Measurements from ENCODE around the gene ATP2A1.
A peak's percentile ranks its signal among the peaks of the same experiment; 100 is the strongest.

The ATP2A1 gene

DNA sequence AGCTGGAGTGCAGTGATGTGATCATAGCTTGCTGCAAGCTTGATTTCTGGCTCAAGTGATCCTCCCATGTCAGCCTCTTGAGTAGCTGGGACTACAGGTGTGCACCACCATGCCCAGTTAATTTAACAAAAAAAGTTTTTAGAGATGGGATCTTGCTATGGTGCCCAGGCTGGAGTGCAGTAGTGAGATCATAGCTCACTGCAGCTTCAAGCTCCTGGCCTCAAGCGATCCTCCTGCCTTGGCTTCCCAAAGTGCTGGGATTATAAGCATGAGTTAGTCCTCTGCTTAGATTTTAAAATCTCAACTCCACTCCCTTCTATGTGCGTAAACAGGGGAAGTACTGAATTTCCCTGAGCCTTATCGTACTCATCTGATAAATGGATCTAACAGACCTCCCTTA is 40.4 kb downstream of the ATP2A1 start:
- no peaks in the 10 kb centered on the region for H4K20me1 ChIP-seq (ENCODE audit: insufficient read depth, low read length)
- H3K9me3 ChIP-seq (replicated peaks; ENCODE audit: insufficient read depth, low read length), result no peaks in the 10 kb centered on the region
- H3K27me3 ChIP-seq (replicated peaks; ENCODE audit: insufficient read depth, low read length), result no peaks in the 10 kb centered on the region
- H2AFZ ChIP-seq (ENCODE audit: low read length), result no peak overlapping the region
- peaks cover 9% of the 10 kb centered on the region for H3K4me1 ChIP-seq (ENCODE audit: low read length)
- no peak overlapping the region for H3K9ac ChIP-seq (ENCODE audit: low read length)
- peaks cover 3% of the 10 kb centered on the region; the same call in 1 of the 2 replicates for H3K36me3 ChIP-seq (replicated peaks; ENCODE audit: insufficient read depth, low read length)
- peaks cover 7% of the 10 kb centered on the region for H3F3A ChIP-seq (ENCODE audit: insufficient read depth, low read length)
- no peaks in the 10 kb centered on the region for H3K9me2 ChIP-seq (replicated peaks; ENCODE audit: insufficient read depth, low read length)
- TF ChIP-seq, protein P1, sequence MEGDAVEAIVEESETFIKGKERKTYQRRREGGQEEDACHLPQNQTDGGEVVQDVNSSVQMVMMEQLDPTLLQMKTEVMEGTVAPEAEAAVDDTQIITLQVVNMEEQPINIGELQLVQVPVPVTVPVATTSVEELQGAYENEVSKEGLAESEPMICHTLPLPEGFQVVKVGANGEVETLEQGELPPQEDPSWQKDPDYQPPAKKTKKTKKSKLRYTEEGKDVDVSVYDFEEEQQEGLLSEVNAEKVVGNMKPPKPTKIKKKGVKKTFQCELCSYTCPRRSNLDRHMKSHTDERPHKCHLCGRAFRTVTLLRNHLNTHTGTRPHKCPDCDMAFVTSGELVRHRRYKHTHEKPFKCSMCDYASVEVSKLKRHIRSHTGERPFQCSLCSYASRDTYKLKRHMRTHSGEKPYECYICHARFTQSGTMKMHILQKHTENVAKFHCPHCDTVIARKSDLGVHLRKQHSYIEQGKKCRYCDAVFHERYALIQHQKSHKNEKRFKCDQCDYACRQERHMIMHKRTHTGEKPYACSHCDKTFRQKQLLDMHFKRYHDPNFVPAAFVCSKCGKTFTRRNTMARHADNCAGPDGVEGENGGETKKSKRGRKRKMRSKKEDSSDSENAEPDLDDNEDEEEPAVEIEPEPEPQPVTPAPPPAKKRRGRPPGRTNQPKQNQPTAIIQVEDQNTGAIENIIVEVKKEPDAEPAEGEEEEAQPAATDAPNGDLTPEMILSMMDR (IDR thresholded peaks at IDR 0.05; ENCODE audit: low read length), result no peak
- TF ChIP-seq EZH2phosphoT487 (IDR thresholded peaks at IDR 0.05; ENCODE audit: low read length), result no peak
- no peak for TF ChIP-seq EZH2 (optimal IDR thresholded peaks at IDR 0.05; ENCODE audit: low read depth, low read length)
- H3K4me2 ChIP-seq (ENCODE audit: low read depth, low read length), result no peak overlapping the region
- no peak for DNase-seq
- peaks cover 21% of the 10 kb centered on the region for H3K79me2 ChIP-seq (ENCODE audit: low read length)
- no peak overlapping the region for H3K27ac ChIP-seq (ENCODE audit: low read length)
- H3K4me3 ChIP-seq (ENCODE audit: low read length), result no peak overlapping the region

DNA sequence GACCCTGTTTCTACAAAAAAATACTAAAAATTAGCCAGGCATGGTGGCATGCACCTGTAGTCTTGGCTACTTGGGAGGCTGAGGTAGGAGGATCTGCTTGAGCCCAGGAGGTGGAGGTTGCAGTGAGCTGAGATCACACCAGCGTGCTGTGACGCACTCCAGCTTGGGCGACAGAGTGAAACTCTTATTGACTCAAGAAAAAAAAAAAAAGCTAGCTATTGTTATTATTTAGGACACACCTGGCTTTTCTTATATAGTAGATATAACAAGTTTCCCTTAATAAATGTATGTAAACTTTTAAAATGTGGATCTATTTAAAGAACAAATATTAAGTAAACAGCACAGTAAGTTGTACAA is 44.9 kb downstream of the ATP2A1 start:
- Histone ChIP-seq H3K9me3 (replicated peaks; ENCODE audit: insufficient read depth, low read length) (no peaks in the 10 kb centered on the region), H3K27ac (ENCODE audit: low read length) (peak overlapping the region; percentile 93), H3K9ac (ENCODE audit: low read length) (peak overlapping the region; percentile 73), H2AFZ (ENCODE audit: low read length) (no peak overlapping the region), H3K4me1 (ENCODE audit: low read length) (peaks cover 16% of the 10 kb centered on the region), H3F3A (ENCODE audit: insufficient read depth, low read length) (peaks cover 21% of the 10 kb centered on the region), H3K27me3 (replicated peaks; ENCODE audit: insufficient read depth, low read length) (no peaks in the 10 kb centered on the region), H3K4me3 (ENCODE audit: low read length) (peak overlapping the region; percentile 87), H3K4me2 (ENCODE audit: low read depth, low read length) (peak overlapping the region; percentile 100), H4K20me1 (ENCODE audit: insufficient read depth, low read length) (no peaks in the 10 kb centered on the region), H3K9me2 (replicated peaks; ENCODE audit: insufficient read depth, low read length) (no peaks in the 10 kb centered on the region), H3K79me2 (ENCODE audit: low read length) (peaks cover 21% of the 10 kb centered on the region), H3K36me3 (replicated peaks; ENCODE audit: insufficient read depth, low read length) (peaks cover 3% of the 10 kb centered on the region; the same call in 1 of the 2 replicates)
- no peak for DNase-seq
- TF ChIP-seq, protein P1 (IDR thresholded peaks at IDR 0.05; ENCODE audit: low read length), result no peak
- TF ChIP-seq EZH2phosphoT487 (IDR thresholded peaks at IDR 0.05; ENCODE audit: low read length) (no peak), EZH2 (optimal IDR thresholded peaks at IDR 0.05; ENCODE audit: low read depth, low read length) (no peak)

DNA sequence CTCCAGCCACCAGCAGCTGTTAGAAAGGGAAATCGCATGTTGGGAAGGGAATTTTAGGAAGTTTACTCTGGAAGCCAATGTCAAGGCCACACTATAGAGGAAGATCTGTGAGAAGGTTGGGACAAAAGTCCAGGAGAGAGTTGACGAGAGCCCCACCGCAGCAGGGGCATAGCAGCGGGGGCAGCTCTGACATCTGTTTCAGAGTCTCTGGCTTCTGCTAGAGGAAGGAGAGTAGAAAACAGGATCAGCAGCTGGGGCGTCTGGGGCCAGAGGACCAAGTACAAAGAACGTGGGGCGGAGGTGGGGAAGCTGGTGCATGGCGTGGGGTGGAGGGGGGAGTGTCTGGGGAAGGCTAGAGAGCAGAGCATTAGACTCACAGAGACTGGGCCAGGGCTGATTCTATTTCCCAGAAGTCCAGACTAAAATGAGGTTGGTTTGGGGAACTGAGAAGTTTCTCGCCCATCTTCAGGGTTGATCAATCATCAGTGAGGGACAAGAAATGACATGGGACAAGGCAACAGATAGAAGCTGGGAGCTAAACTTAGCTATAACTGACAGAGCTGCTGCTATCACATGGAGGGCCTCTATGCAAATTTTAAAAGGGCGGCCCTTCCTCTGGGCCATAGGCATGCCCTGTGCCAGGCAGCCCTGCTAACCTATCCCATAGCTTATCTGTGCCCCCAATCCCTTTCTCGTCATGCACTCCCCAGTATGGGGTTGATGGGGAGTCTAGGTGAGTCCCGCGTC is 45.5 kb downstream of the ATP2A1 start:
- Histone ChIP-seq H3K27me3 (replicated peaks; ENCODE audit: insufficient read depth, low read length) (no peaks in the 10 kb centered on the region), H4K20me1 (ENCODE audit: insufficient read depth, low read length) (no peaks in the 10 kb centered on the region), H3K9me3 (replicated peaks; ENCODE audit: insufficient read depth, low read length) (no peaks in the 10 kb centered on the region), H3F3A (ENCODE audit: insufficient read depth, low read length) (peaks cover 21% of the 10 kb centered on the region), H3K9me2 (replicated peaks; ENCODE audit: insufficient read depth, low read length) (no peaks in the 10 kb centered on the region), H3K4me3 (ENCODE audit: low read length) (peak overlapping the region; percentile 87), H3K36me3 (replicated peaks; ENCODE audit: insufficient read depth, low read length) (peaks cover 3% of the 10 kb centered on the region; the same call in 1 of the 2 replicates), H3K4me1 (ENCODE audit: low read length) (peaks cover 16% of the 10 kb centered on the region), H2AFZ (ENCODE audit: low read length) (peak overlapping the region; percentile 95), H3K9ac (ENCODE audit: low read length) (peak overlapping the region; percentile 73), H3K4me2 (ENCODE audit: low read depth, low read length) (peak overlapping the region; percentile 100), H3K79me2 (ENCODE audit: low read length) (peaks cover 21% of the 10 kb centered on the region), H3K27ac (ENCODE audit: low read length) (peak overlapping the region; percentile 93)
- DNase-seq, result peak; percentile 79
- TF ChIP-seq, protein P1 (IDR thresholded peaks at IDR 0.05; ENCODE audit: low read length), result no peak
- TF ChIP-seq EZH2phosphoT487 (IDR thresholded peaks at IDR 0.05; ENCODE audit: low read length) (no peak), EZH2 (optimal IDR thresholded peaks at IDR 0.05; ENCODE audit: low read depth, low read length) (no peak)

Data from MM.1S (cell line).